Thoracic aorta (tissue), 2 donors: Measurements from ENCODE around the gene SYNGR1. TPM values are rescaled to one million over a fixed set of nuclear protein-coding genes. Genes with fewer than 3 reads are reported as not detected.
"Not testable (repeated sequence)": the region's sequence is repeated elsewhere in the genome, so short reads cannot be mapped to it uniquely, and the experiment has no call there.

Experiments used
- ATAC-seq: fragments of 150-250 bp; one replicate; pipeline ENCODE4 v1.8.0; 2017; ENCODE audit warnings: low read depth; ENCODE audit not compliant: insufficient number of reproducible peaks, low FRiP score
- DNase-seq: peaks from one replicate; pipeline ENCODE4 v3.0.0-alpha.2; 2020; ENCODE audit warnings: low spot score
- H3K27ac ChIP-seq, 2 donors: fragments of 200-600 bp; sonication (generic); 1 replicate in 1 of 2; 2 replicates in 1 of 2; pipeline ENCODE4 v1.5.1; 2016; ENCODE audit warnings: mild to moderate bottlenecking in 2 of 2, moderate library complexity in 2 of 2
- H3K27me3 ChIP-seq: fragments of 200-600 bp; sonication (generic); replicated peaks from 2 replicates; pipeline ENCODE4 v1.6.0; 2016; ENCODE audit warnings: mild to moderate bottlenecking; ENCODE audit not compliant: insufficient read depth
- H3K36me3 ChIP-seq: fragments of 200-600 bp; sonication (generic); one replicate; pipeline ENCODE4 v1.5.1; 2016
- H3K4me1 ChIP-seq, 2 donors: fragments of 200-600 bp; sonication (generic); 1 replicate in 1 of 2; 2 replicates in 1 of 2; pipeline versions ENCODE4 v1.5.1 to v1.6.0; 2016; ENCODE audit warnings: low read depth in 2 of 2, mild to moderate bottlenecking in 1 of 2; ENCODE audit not compliant: control insufficient read depth in 1 of 2
- H3K4me3 ChIP-seq: fragments of 200-600 bp; sonication (generic); 2 replicates; pipeline ENCODE4 v1.5.1; 2016; ENCODE audit warnings: mild to moderate bottlenecking
- H3K9me3 ChIP-seq: fragments of 200-600 bp; sonication (generic); 2 replicates; pipeline ENCODE4 v1.5.1; 2016
- CTCF ChIP-seq: fragments of 200-600 bp; sonication (generic); IDR thresholded peaks from one replicate; pipeline ENCODE4 v1.5.1; 2019; ENCODE audit warnings: antibody characterized with exemption
- total RNA-seq, 2 donors: library from RNA; depleted of rRNA; stranded (reverse); fragments of >200 nt; gene quantifications; one replicate each; pipeline versions ENCODE4 v1.1.0 to v1.2.3, GENCODE V29; 2016

Gene SYNGR1
- total RNA-seq, 2 donors from 2014 or later, result 9.1 to 12.9 TPM

- no peaks in the 10 kb centered on the region for H3K27me3 ChIP-seq
- ATAC-seq, result no peak
- H3K9me3 ChIP-seq, result no peaks in the 10 kb centered on the region
- DNase-seq, result no peak
- H3K27ac ChIP-seq, result no peak overlapping the region
- no peaks in the 10 kb centered on the region for H3K36me3 ChIP-seq
- no peaks in the 10 kb centered on the region for H3K4me1 ChIP-seq
- no peak for TF ChIP-seq CTCF
- H3K4me3 ChIP-seq, result no peak overlapping the region
Measured at GRCh38 chr22:39325392-39325932, 24.3 kb upstream of the SYNGR1 start.

GRCh38 chr22:39327995-39328754 is 21.6 kb upstream of the SYNGR1 start:
- TF ChIP-seq CTCF, result no peak
- Histone ChIP-seq H3K9me3 (no peaks in the 10 kb centered on the region), H3K4me3 (no peak overlapping the region), H3K36me3 (no peaks in the 10 kb centered on the region), H3K27ac (no peak overlapping the region), H3K4me1 (no peaks in the 10 kb centered on the region), H3K27me3 (no peaks in the 10 kb centered on the region)
- DNase-seq (no peak), ATAC-seq (no peak)

GRCh38 chr22:39330553-39330952 is 19.2 kb upstream of the SYNGR1 start:
- not testable (repeated sequence) for H3K9me3 ChIP-seq, H3K4me3 ChIP-seq, ATAC-seq, H3K36me3 ChIP-seq, H3K4me1 ChIP-seq, H3K27ac ChIP-seq, DNase-seq, H3K27me3 ChIP-seq

- Histone ChIP-seq H3K4me1 (no peaks in the 10 kb centered on the region), H3K27me3 (no peaks in the 10 kb centered on the region), H3K27ac (no peak overlapping the region), H3K36me3 (no peaks in the 10 kb centered on the region), H3K4me3 (no peak overlapping the region), H3K9me3 (no peaks in the 10 kb centered on the region)
- no peak for DNase-seq
- no peak for TF ChIP-seq CTCF
- no peak for ATAC-seq
Measured at GRCh38 chr22:39332441-39333064, 17.2 kb upstream of the SYNGR1 start.

- ATAC-seq (no peak), DNase-seq (no peak)
- no peak for TF ChIP-seq CTCF
- H3K4me1 ChIP-seq, result no peaks in the 10 kb centered on the region
- H3K36me3 ChIP-seq, result no peaks in the 10 kb centered on the region
- H3K27ac ChIP-seq, result no peak overlapping the region
- no peaks in the 10 kb centered on the region for H3K9me3 ChIP-seq
- no peak overlapping the region for H3K4me3 ChIP-seq
- H3K27me3 ChIP-seq, result no peaks in the 10 kb centered on the region
Measured at GRCh38 chr22:39336411-39336810, 13.4 kb upstream of the SYNGR1 start.

- not testable (repeated sequence) for H3K4me1 ChIP-seq, H3K27ac ChIP-seq, ATAC-seq, H3K36me3 ChIP-seq, H3K9me3 ChIP-seq, H3K27me3 ChIP-seq, H3K4me3 ChIP-seq, DNase-seq
Measured at GRCh38 chr22:39339775-39340174, 10.0 kb upstream of the SYNGR1 start.
